Gastrocnemius medialis (tissue), 4 donors: ENCODE data around the gene BHLHA15. TPM values are rescaled to one million over a fixed set of nuclear protein-coding genes. Genes with fewer than 3 reads are reported as not detected.

ENCODE experiments used
- ATAC-seq, 2 donors: fragments of 150-250 bp; one replicate each; pipeline ENCODE4 v1.9.1; 2016
- DNase-seq, 2 donors: peaks; one replicate each; pipeline ENCODE4 v3.0.0-alpha.2; 2019
- H3K27ac ChIP-seq, 4 donors: fragments of 200-600 bp; sonication (generic); 1 replicate in 1 of 4; 2 replicates in 3 of 4; pipeline ENCODE4 v1.5.1; 2016 to 2018; ENCODE audit warnings: mild to moderate bottlenecking in 2 of 4, moderate library complexity in 1 of 4
- H3K27me3 ChIP-seq, 3 donors: fragments of 200-600 bp; sonication (generic) in 2 of 3; 1 replicate in 1 of 3; 2 replicates in 2 of 3; pipeline versions ENCODE4 v1.5.1 to v1.6.0; 2016 to 2019; ENCODE audit warnings: mild to moderate bottlenecking in 1 of 3, moderate library complexity in 1 of 3
- H3K36me3 ChIP-seq, 2 donors: fragments of 200-600 bp; sonication (generic) in 1 of 2; one replicate each; pipeline ENCODE4 v1.5.1; 2017 to 2018
- H3K4me1 ChIP-seq, 2 donors: fragments of 200-600 bp; sonication (generic) in 1 of 2; one replicate each; pipeline ENCODE4 v1.5.1; 2016 to 2017; ENCODE audit warnings: mild to moderate bottlenecking in 2 of 2
- H3K4me3 ChIP-seq, 4 donors: fragments of 200-600 bp; sonication (generic) in 3 of 4; 1 replicate in 1 of 4; 2 replicates in 3 of 4; pipeline ENCODE4 v1.5.1; 2016 to 2019; ENCODE audit warnings: mild to moderate bottlenecking in 2 of 4
- H3K9me3 ChIP-seq, 3 donors: fragments of 200-600 bp; sonication (generic) in 2 of 3; 1 replicate in 1 of 3; 2 replicates in 2 of 3; pipeline ENCODE4 v1.5.1; 2016 to 2019
- POLR2A ChIP-seq, 2 donors: fragments of 450-650 bp; IDR thresholded peaks; one replicate each; pipeline ENCODE4 v1.6.1; 2017; ENCODE audit warnings: antibody characterized with exemption in 2 of 2, mild to moderate bottlenecking in 2 of 2, moderate library complexity in 2 of 2
- in situ Hi-C, 4 donors: fragments of 200-750 bp; cut with MboI; loops; one replicate each; pipeline versions ENCODE4 v1.15.0 to v1.8.0; 2017; ENCODE audit warnings: low sequenced_read_pairs in 4 of 4
- intact Hi-C: fragments of 100-400 bp; cut with DNase I; formaldehyde crosslinking; loops from one replicate; pipeline ENCODE4 v1.15.1; 2023; ENCODE audit warnings: low total_unique reads
- total RNA-seq, 4 donors: library from RNA; depleted of rRNA; stranded (reverse); fragments of >200 nt; gene quantifications; one replicate each; pipeline versions ENCODE4 v1.1.0 to v1.2.3, GENCODE V29; 2016
- TF ChIP-seq, protein P1 (sequence below), 5 experiments: fragments of 450-650 bp in 3 of 5; fragments of 200-600 bp in 2 of 5; sonication (generic) in 2 of 5; IDR thresholded peaks in 4 of 5; conservative IDR thresholded peaks in 1 of 5; 1 replicate in 4 of 5; 2 replicates in 1 of 5; pipeline ENCODE4 v1.5.1; 2016 to 2019; ENCODE audit warnings: antibody characterized with exemption in 5 of 5, mild to moderate bottlenecking in 3 of 5, moderate library complexity in 3 of 5

BHLHA15 gene
- total RNA-seq, 4 donors from 2014 or later = 1.6 to 2.1 (median 1.8) TPM; not detected in 1

DNA sequence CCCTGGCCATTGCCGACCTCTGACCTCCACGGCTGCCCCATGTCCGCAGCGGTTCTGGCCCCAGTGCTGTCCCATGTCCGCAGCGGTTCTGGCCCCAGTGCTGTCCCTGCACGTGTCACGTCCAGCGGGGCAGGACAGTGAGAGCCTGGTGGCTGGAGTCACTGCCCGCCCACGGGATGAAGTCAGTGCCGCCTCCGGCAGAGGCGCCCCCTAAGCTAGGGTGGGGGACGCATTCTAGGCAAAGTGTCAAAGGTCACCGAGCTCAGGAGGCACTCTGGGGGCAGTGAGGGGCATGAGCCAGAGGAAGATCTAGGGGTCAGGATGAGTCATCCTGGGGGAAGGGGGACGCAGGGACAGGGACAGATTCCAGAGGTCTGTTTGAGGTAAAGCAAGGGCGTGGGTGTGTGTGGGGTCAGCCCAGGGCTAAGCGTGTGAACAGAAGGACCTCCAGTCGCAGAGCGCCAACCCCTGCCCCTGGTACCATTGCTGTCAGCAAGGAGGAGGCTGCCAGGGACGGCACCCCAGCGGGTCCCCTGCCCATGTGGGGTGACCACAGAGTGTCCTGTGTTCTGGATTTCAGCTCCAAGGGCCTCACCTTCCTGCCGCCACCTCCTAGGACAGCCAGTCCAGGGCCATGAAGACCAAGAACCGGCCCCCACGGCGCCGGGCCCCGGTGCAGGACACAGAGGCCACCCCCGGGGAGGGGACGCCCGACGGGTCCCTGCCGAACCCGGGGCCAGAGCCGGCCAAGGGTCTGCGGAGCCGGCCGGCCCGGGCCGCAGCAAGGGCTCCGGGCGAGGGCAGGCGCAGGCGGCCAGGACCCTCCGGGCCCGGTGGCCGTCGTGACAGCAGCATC lies 665 bp downstream of the BHLHA15 start:
- DNase-seq (peak in 1 of 2 donors; percentile 23), ATAC-seq (no peak)
- in situ Hi-C loops = no loop called here

DNA sequence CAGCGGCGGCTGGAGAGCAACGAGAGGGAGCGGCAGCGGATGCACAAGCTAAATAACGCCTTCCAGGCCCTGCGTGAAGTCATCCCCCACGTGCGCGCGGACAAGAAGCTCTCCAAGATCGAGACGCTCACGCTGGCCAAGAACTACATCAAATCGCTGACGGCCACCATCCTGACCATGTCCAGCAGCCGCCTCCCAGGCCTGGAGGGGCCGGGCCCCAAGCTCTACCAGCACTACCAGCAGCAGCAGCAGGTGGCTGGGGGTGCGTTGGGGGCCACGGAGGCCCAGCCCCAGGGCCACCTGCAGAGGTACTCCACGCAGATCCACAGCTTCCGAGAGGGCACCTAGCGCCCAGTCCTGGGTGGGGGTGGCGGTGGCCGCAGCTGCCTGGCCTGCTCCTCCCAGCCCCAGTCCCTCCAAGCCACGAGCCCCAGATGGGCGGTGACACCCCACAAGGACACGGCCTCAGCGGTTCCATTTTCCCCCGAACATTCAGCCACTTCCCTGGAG lies 1.3 kb downstream of the BHLHA15 start:
- no peak for ATAC-seq

More for the DNA sequence above, 665 bp downstream of the BHLHA15 start:
- TF ChIP-seq POLR2A (IDR thresholded peaks at IDR 0.05) = no peak
- TF ChIP-seq, protein P1, sequence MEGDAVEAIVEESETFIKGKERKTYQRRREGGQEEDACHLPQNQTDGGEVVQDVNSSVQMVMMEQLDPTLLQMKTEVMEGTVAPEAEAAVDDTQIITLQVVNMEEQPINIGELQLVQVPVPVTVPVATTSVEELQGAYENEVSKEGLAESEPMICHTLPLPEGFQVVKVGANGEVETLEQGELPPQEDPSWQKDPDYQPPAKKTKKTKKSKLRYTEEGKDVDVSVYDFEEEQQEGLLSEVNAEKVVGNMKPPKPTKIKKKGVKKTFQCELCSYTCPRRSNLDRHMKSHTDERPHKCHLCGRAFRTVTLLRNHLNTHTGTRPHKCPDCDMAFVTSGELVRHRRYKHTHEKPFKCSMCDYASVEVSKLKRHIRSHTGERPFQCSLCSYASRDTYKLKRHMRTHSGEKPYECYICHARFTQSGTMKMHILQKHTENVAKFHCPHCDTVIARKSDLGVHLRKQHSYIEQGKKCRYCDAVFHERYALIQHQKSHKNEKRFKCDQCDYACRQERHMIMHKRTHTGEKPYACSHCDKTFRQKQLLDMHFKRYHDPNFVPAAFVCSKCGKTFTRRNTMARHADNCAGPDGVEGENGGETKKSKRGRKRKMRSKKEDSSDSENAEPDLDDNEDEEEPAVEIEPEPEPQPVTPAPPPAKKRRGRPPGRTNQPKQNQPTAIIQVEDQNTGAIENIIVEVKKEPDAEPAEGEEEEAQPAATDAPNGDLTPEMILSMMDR (IDR thresholded peaks at IDR 0.05 in 4 of 5, conservative IDR thresholded peaks at IDR 0.05 in 1 of 5) = no peak
- no peaks in the 10 kb centered on the region for H3K9me3 ChIP-seq
- H3K36me3 ChIP-seq = peaks cover 0 to 6% of the 10 kb centered on the region in 2 donors
- H3K4me3 ChIP-seq = peak overlapping the region in 2 of 4 donors; percentile 33 to 36
- intact Hi-C loops = no loop called here
- peaks cover 0 to 4% of the 10 kb centered on the region in 2 donors for H3K4me1 ChIP-seq
- peaks cover 6 to 13% (median 11%) of the 10 kb centered on the region in 3 donors for H3K27me3 ChIP-seq
- H3K27ac ChIP-seq = no peak overlapping the region

DNA sequence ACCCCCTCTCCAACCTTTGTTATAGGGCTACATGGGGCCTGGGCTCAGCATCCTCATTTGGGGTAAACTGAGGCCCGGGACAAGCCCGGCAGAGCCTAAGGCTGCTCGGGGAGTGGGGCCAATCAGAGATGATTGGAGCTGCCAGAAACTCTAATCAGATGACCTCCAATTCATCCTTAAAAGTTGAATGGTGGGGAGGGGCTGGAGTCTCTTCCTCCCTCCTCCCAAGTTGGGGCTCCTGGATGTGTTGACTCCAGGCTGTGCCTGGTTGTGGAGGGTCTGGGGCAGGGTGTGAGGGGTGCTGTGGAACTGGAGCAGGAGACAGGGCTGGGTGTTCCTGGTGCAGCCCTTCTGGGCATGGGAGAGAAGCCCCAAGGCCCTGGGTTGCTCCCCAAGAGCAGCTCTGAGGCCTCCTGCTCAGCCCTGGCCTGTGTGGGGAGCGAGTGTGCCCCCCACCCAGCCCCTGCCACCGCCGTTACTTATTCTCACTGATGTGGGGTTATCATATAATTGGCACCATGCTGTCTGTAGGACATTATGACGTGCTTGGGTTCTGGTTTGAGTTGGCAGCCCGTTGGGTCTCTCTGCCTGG lies 2.2 kb downstream of the BHLHA15 start:
- in situ Hi-C loops = no loop called here
- H3K36me3 ChIP-seq = no peaks in the 10 kb centered on the region
- no peaks in the 10 kb centered on the region for H3K9me3 ChIP-seq
- no peak overlapping the region for H3K27ac ChIP-seq
- H3K27me3 ChIP-seq = peaks cover 6 to 13% (median 11%) of the 10 kb centered on the region in 3 donors
- peaks cover 0 to 4% of the 10 kb centered on the region in 2 donors for H3K4me1 ChIP-seq
- TF ChIP-seq, protein P1 (IDR thresholded peaks at IDR 0.05 in 4 of 5, conservative IDR thresholded peaks at IDR 0.05 in 1 of 5) = no peak
- TF ChIP-seq POLR2A (IDR thresholded peaks at IDR 0.05) = no peak
- H3K4me3 ChIP-seq = no peak overlapping the region
- DNase-seq (no peak), ATAC-seq (no peak)
- intact Hi-C loops = no loop called here

More for the DNA sequence above, 1.3 kb downstream of the BHLHA15 start:
- Histone ChIP-seq H3K9me3 (no peaks in the 10 kb centered on the region), H3K36me3 (no peaks in the 10 kb centered on the region), H3K27me3 (peaks cover 6 to 13% (median 11%) of the 10 kb centered on the region in 3 donors), H3K4me3 (no peak overlapping the region), H3K27ac (no peak overlapping the region), H3K4me1 (peaks cover 0 to 4% of the 10 kb centered on the region in 2 donors)
- in situ Hi-C loops (no loop called here), intact Hi-C loops (no loop called here)
- peak in 1 of 2 donors; percentile 12 for DNase-seq
- TF ChIP-seq POLR2A (IDR thresholded peaks at IDR 0.05) = no peak
- TF ChIP-seq, protein P1 (IDR thresholded peaks at IDR 0.05 in 4 of 5, conservative IDR thresholded peaks at IDR 0.05 in 1 of 5) = no peak

DNA sequence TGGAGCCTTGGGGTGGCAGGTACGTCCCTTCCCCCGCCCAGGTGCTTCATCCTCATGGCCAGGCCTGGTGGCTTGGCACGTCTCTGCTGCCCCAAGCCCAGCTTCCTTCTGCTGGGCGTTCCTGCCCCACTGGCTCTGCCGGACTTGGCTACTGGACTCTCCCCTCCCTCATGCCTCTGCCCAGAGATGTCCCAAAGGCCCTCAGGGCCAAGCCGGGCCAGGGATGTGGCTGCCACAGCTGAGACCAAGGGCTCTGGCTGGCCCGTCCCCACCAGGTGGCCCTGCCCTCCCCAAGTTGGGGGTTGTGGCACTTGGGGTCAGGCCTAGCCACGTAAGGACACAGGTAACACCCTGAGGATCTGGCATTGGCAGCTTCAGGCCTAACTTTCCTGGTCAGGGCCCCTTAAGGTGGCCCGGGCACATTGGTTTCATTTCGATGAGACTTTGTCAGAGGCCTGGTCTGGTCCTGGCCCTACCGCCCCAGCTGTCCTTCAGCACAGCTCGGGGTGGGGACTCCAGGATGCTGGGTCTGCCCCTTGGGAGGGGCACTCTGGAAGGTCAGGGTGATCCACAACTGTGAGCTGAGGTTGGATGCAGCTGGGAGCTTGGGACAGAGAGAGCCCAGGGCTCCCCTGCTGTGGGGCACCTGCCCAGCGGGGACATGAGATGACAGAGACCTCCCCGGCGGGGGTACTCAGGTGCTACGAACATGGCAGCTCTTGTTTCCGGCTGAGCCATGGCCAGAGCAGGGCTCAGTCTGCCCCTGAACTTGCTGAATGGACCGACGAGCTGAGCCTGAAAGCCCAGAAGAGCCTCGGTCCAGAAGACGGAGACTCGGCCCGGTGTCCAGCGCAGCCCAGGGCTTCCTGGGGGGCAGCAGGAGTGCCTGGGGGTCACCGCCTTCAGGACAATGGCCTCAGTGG lies 2.9 kb downstream of the BHLHA15 start:
- Histone ChIP-seq H3K36me3 (no peaks in the 10 kb centered on the region), H3K4me1 (peaks cover 0 to 4% of the 10 kb centered on the region in 2 donors), H3K9me3 (no peaks in the 10 kb centered on the region), H3K27ac (no peak overlapping the region), H3K4me3 (no peak overlapping the region), H3K27me3 (peaks cover 6 to 13% (median 11%) of the 10 kb centered on the region in 3 donors)
- intact Hi-C loops = no loop called here
- ATAC-seq = no peak
- no peak for TF ChIP-seq POLR2A (IDR thresholded peaks at IDR 0.05)
- TF ChIP-seq, protein P1 (IDR thresholded peaks at IDR 0.05 in 4 of 5, conservative IDR thresholded peaks at IDR 0.05 in 1 of 5) = no peak
- in situ Hi-C loops = no loop called here
- DNase-seq = peak in 1 of 2 donors; percentile 13
